Natural killer cell (primary cell): Measurements from ENCODE around the gene ITCH. TPM values are rescaled to one million over a fixed set of nuclear protein-coding genes. Genes with fewer than 3 reads are reported as not detected.

Experiments used
- ATAC-seq, 3 donors: fragments of 150-1000 bp in 2 of 3; fragments of 200-7000 bp in 1 of 3; cut with Tn5 transposase; 1 replicate in 1 of 3; 2 replicates in 2 of 3; pipeline ENCODE4 v1.10.0; 2021; ENCODE audit warnings: mild to moderate bottlenecking in 2 of 3, moderate library complexity in 2 of 3
- DNase-seq, 2 donors: peaks; one replicate each; pipeline versions ENCODE4 v3.0.0 to v3.0.0-alpha.2; 2013 to 2021; ENCODE audit warnings: mixed read lengths in 1 of 2
- H3K27ac ChIP-seq: one replicate; pipeline ENCODE4 v1.5.1; 2013; ENCODE audit warnings: mild to moderate bottlenecking, low read length
- H3K27me3 ChIP-seq: one replicate; pipeline ENCODE4 v1.6.1; 2013; ENCODE audit warnings: low read length; ENCODE audit not compliant: control insufficient read depth, insufficient read depth
- H3K36me3 ChIP-seq: one replicate; pipeline ENCODE4 v1.6.1; 2013; ENCODE audit warnings: low read length; ENCODE audit not compliant: control insufficient read depth, insufficient read depth
- H3K4me1 ChIP-seq: one replicate; pipeline ENCODE4 v1.6.1; 2013; ENCODE audit warnings: low read length; ENCODE audit not compliant: control insufficient read depth, insufficient read depth
- H3K4me3 ChIP-seq: one replicate; pipeline ENCODE4 v1.5.1; 2013; ENCODE audit warnings: low read length
- H3K9me3 ChIP-seq: one replicate; pipeline ENCODE4 v1.6.1; 2013; ENCODE audit warnings: low read length; ENCODE audit not compliant: control insufficient read depth, insufficient read depth
- H3K27ac Mint-ChIP-seq, 2 donors: one replicate each; pipeline ENCODE4 v1.8.0; 2022; ENCODE audit warnings: mild to moderate bottlenecking in 2 of 2, mixed read lengths in 2 of 2, moderate library complexity in 1 of 2
- H3K27me3 Mint-ChIP-seq, 2 donors: one replicate each; pipeline ENCODE4 v1.8.0; 2022; ENCODE audit warnings: low read depth in 2 of 2, mixed read lengths in 2 of 2
- H3K36me3 Mint-ChIP-seq: one replicate; pipeline ENCODE4 v1.8.0; 2022; ENCODE audit warnings: mixed read lengths
- H3K4me1 Mint-ChIP-seq, 2 donors: one replicate each; pipeline ENCODE4 v1.8.0; 2022; ENCODE audit warnings: mixed read lengths in 2 of 2
- H3K4me3 Mint-ChIP-seq: one replicate; pipeline ENCODE4 v1.8.0; 2022; ENCODE audit warnings: mild to moderate bottlenecking, moderate library complexity, mixed read lengths
- H3K9me3 Mint-ChIP-seq, 2 donors: one replicate each; pipeline ENCODE4 v1.8.0; 2022; ENCODE audit warnings: mixed read lengths in 2 of 2
- WGBS: methylation state at CpG from one replicate; pipeline ENCODE4 v1.1.7; 2013; ENCODE audit warnings: missing lambda C conversion rate; ENCODE audit not compliant: insufficient coverage; 5-methylcytosine and 5-hydroxymethylcytosine counted together
- intact Hi-C: fragments of 100-400 bp; cut with micrococcal nuclease; formaldehyde crosslinking; loops from one replicate; pipeline ENCODE4 v1.14.2; 2022
- total RNA-seq, 4 donors: library from RNA; stranded (reverse); fragments of 120-200 nt in 1 of 4; gene quantifications; one replicate each; pipeline versions ENCODE4 v1.2.3 to v1.2.4, GENCODE V29; 2013 to 2022
- TF ChIP-seq, protein P1 (sequence below): fragments of 200-600 bp; IDR thresholded peaks from one replicate; pipeline ENCODE4 v1.8.0; 2022; ENCODE audit warnings: antibody characterized with exemption

Gene ITCH
- total RNA-seq, 3 donors from 2014 or later (not counting 1 experiment from before 2014, with no cell fraction given), result 157 to 182 (median 163) TPM

- Mint-ChIP-seq H3K4me3 (no peak overlapping the region), H3K9me3 (no peaks in the 10 kb centered on the region), H3K27me3 (no peaks in the 10 kb centered on the region), H3K27ac (no peak overlapping the region), H3K36me3 (peaks cover 9% of the 10 kb centered on the region), H3K4me1 (peaks cover 15 to 25% of the 10 kb centered on the region in 2 donors)
- intact Hi-C loops, result loop anchor here (10.0 kb wide), 1 partner anchor 165 kb away; the partner anchor contains the start of gene TP53INP2
- no peaks in the 10 kb centered on the region for H3K27me3 ChIP-seq
- H3K9me3 ChIP-seq, result no peaks in the 10 kb centered on the region
- H3K36me3 ChIP-seq, result peaks cover 43% of the 10 kb centered on the region
- H3K4me3 ChIP-seq, result no peak overlapping the region
- no peak for DNase-seq
- TF ChIP-seq, protein P1, sequence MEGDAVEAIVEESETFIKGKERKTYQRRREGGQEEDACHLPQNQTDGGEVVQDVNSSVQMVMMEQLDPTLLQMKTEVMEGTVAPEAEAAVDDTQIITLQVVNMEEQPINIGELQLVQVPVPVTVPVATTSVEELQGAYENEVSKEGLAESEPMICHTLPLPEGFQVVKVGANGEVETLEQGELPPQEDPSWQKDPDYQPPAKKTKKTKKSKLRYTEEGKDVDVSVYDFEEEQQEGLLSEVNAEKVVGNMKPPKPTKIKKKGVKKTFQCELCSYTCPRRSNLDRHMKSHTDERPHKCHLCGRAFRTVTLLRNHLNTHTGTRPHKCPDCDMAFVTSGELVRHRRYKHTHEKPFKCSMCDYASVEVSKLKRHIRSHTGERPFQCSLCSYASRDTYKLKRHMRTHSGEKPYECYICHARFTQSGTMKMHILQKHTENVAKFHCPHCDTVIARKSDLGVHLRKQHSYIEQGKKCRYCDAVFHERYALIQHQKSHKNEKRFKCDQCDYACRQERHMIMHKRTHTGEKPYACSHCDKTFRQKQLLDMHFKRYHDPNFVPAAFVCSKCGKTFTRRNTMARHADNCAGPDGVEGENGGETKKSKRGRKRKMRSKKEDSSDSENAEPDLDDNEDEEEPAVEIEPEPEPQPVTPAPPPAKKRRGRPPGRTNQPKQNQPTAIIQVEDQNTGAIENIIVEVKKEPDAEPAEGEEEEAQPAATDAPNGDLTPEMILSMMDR, result no peak
- 94% methylated on average over 8 of the region's 8 CpGs for WGBS
- peaks cover 16% of the 10 kb centered on the region for H3K4me1 ChIP-seq
- H3K27ac ChIP-seq, result no peak overlapping the region
- ATAC-seq, result no peak
Measured at GRCh38 chr20:34539756-34540155, 176.7 kb downstream of the ITCH start.

GRCh38 chr20:34540596-34541263 is 177.7 kb downstream of the ITCH start:
- no peaks in the 10 kb centered on the region for H3K27me3 Mint-ChIP-seq
- H3K9me3 Mint-ChIP-seq, result no peaks in the 10 kb centered on the region
- Histone ChIP-seq H3K36me3 (peaks cover 34% of the 10 kb centered on the region), H3K27ac (no peak overlapping the region), H3K4me3 (no peak overlapping the region), H3K27me3 (no peaks in the 10 kb centered on the region), H3K4me1 (peaks cover 16% of the 10 kb centered on the region), H3K9me3 (no peaks in the 10 kb centered on the region)
- 86% methylated on average over 15 of the region's 15 CpGs for WGBS
- H3K27ac Mint-ChIP-seq, result peak overlapping the region; percentile 56 to 80
- peaks cover 9% of the 10 kb centered on the region for H3K36me3 Mint-ChIP-seq
- peak overlapping the region; percentile 67 for H3K4me3 Mint-ChIP-seq
- intact Hi-C loops, result no loop called here
- ATAC-seq (peak in 1 of 3 donors; percentile 48), DNase-seq (peak in 1 of 2 donors; percentile 31)
- TF ChIP-seq, protein P1, result no peak
- peaks cover 16 to 26% of the 10 kb centered on the region in 2 donors for H3K4me1 Mint-ChIP-seq

- intact Hi-C loops, result no loop called here
- peaks cover 9% of the 10 kb centered on the region for H3K36me3 Mint-ChIP-seq
- ATAC-seq, result peak in 2 of 3 donors; percentile 29 to 56
- H3K27me3 Mint-ChIP-seq, result no peaks in the 10 kb centered on the region
- no peaks in the 10 kb centered on the region for H3K27me3 ChIP-seq
- peak overlapping the region; percentile 6 for H3K27ac ChIP-seq
- H3K4me1 Mint-ChIP-seq, result peaks cover 16 to 26% of the 10 kb centered on the region in 2 donors
- H3K4me3 Mint-ChIP-seq, result no peak overlapping the region
- no peaks in the 10 kb centered on the region for H3K9me3 ChIP-seq
- 75% methylated on average over 11 of the region's 13 CpGs for WGBS
- no peak overlapping the region for H3K4me3 ChIP-seq
- TF ChIP-seq, protein P1, result no peak
- H3K4me1 ChIP-seq, result peaks cover 16% of the 10 kb centered on the region
- peak in 1 of 2 donors; percentile 75 for DNase-seq
- H3K36me3 ChIP-seq, result peaks cover 28% of the 10 kb centered on the region
- H3K9me3 Mint-ChIP-seq, result no peaks in the 10 kb centered on the region
- peak overlapping the region; percentile 56 to 80 for H3K27ac Mint-ChIP-seq
Measured at GRCh38 chr20:34541264-34541901, 178.3 kb downstream of the ITCH start.
